Gastroesophageal sphincter (tissue), 4 donors: ENCODE measurements around the gene MRPS14. TPM values are rescaled to one million over a fixed set of nuclear protein-coding genes. Genes with fewer than 3 reads are reported as not detected.
A peak's percentile ranks its signal among the peaks of the same experiment; 100 is the strongest.

Source experiments
- ATAC-seq: fragments of 150-250 bp; one replicate; pipeline ENCODE4 v1.9.1; 2016; ENCODE audit warnings: mild to moderate bottlenecking, moderate library complexity
- H3K27ac ChIP-seq, 4 donors: fragments of 200-600 bp; sonication (generic) in 3 of 4; 1 replicate in 3 of 4; 2 replicates in 1 of 4; pipeline ENCODE4 v1.5.1; 2016 to 2019
- H3K27me3 ChIP-seq: fragments of 200-600 bp; sonication (generic); one replicate; pipeline ENCODE4 v1.5.1; 2019
- H3K36me3 ChIP-seq, 2 donors: fragments of 200-600 bp; sonication (generic); one replicate each; pipeline ENCODE4 v1.5.1; 2019; ENCODE audit warnings: control low read depth in 1 of 2
- H3K4me1 ChIP-seq, 3 donors: fragments of 200-600 bp; sonication (generic); 1 replicate in 2 of 3; 2 replicates in 1 of 3; pipeline ENCODE4 v1.5.1; 2016 to 2019; ENCODE audit warnings: control low read depth in 2 of 3
- H3K4me3 ChIP-seq, 2 donors: fragments of 200-600 bp; sonication (generic); one replicate each; pipeline ENCODE4 v1.5.1; 2019; ENCODE audit warnings: mild to moderate bottlenecking in 1 of 2, moderate library complexity in 1 of 2
- H3K9me3 ChIP-seq, 3 donors: fragments of 200-600 bp; sonication (generic); one replicate each; pipeline ENCODE4 v1.5.1; 2017 to 2019; ENCODE audit warnings: control low read depth in 2 of 3
- CTCF ChIP-seq, 4 experiments: fragments of 200-600 bp in 2 of 4; fragments of 450-650 bp in 2 of 4; sonication (generic) in 1 of 4; IDR thresholded peaks; one replicate each; pipeline ENCODE4 v1.5.1; 2017 to 2019; ENCODE audit warnings: antibody characterized with exemption in 4 of 4, mild to moderate bottlenecking in 2 of 4, moderate library complexity in 2 of 4
- EP300 ChIP-seq: sonication (generic); formaldehyde crosslinking; IDR thresholded peaks from one replicate; pipeline ENCODE4 v1.6.1; 2017; ENCODE audit warnings: antibody characterized with exemption, mild to moderate bottlenecking
- POLR2A ChIP-seq, 2 donors: fragments of 450-650 bp; IDR thresholded peaks; one replicate each; pipeline ENCODE4 v1.6.1; 2017; ENCODE audit warnings: antibody characterized with exemption in 2 of 2, mild to moderate bottlenecking in 2 of 2, moderate library complexity in 1 of 2
- POLR2AphosphoS5 ChIP-seq: sonication (generic); formaldehyde crosslinking; IDR thresholded peaks from one replicate; pipeline ENCODE4 v1.6.1; 2017; ENCODE audit warnings: antibody characterized with exemption
- whole genome bisulfite sequencing, 2 donors: methylation state at CpG; one replicate each; pipeline ENCODE4 v1.1.5; 2018; ENCODE audit warnings: low coverage in 1 of 2; 5-methylcytosine and 5-hydroxymethylcytosine counted together
- total RNA-seq, 4 donors: library from RNA; depleted of rRNA; stranded (reverse); fragments of >200 nt; gene quantifications; one replicate each; pipeline ENCODE4 v1.1.0, GENCODE V29; 2016

The MRPS14 gene
- total RNA-seq, 4 donors from 2014 or later: 25.7 to 36.6 (median 28.2) TPM

- Histone ChIP-seq H3K27ac (peak overlapping the region in 1 of 4 donors; percentile 4), H3K27me3 (no peaks in the 10 kb centered on the region), H3K9me3 (no peaks in the 10 kb centered on the region), H3K4me1 (peaks cover 0 to 32% (median 0%) of the 10 kb centered on the region in 3 donors), H3K36me3 (no peaks in the 10 kb centered on the region), H3K4me3 (no peak overlapping the region)
- WGBS, 2 donors: 0% methylated on average over 1 of the region's 1 CpG
- no peak for ATAC-seq
- TF ChIP-seq POLR2AphosphoS5 (no peak), CTCF (IDR thresholded peaks at IDR 0.05) (no peak), EP300 (no peak), POLR2A (IDR thresholded peaks at IDR 0.05) (no peak)
Observed at GRCh38 chr1:174996476-174996875, 26.7 kb downstream of the MRPS14 start.

GRCh38 chr1:174995916-174996315 lies 27.3 kb downstream of the MRPS14 start:
- Histone ChIP-seq H3K9me3 (no peaks in the 10 kb centered on the region), H3K27ac (peak overlapping the region in 1 of 4 donors; percentile 4), H3K36me3 (no peaks in the 10 kb centered on the region), H3K4me3 (no peak overlapping the region), H3K4me1 (peaks cover 0 to 27% (median 0%) of the 10 kb centered on the region in 3 donors), H3K27me3 (no peaks in the 10 kb centered on the region)
- TF ChIP-seq POLR2A (IDR thresholded peaks at IDR 0.05) (no peak), POLR2AphosphoS5 (no peak), CTCF (IDR thresholded peaks at IDR 0.05) (no peak), EP300 (no peak)
- no peak for ATAC-seq
- WGBS, 2 donors: 64% methylated on average over 1 of the region's 1 CpG; no CpG with 5 or more reads in 1 of the 2 donors

- TF ChIP-seq POLR2A (IDR thresholded peaks at IDR 0.05) (no peak), POLR2AphosphoS5 (no peak), CTCF (IDR thresholded peaks at IDR 0.05) (no peak)
- no peaks in the 10 kb centered on the region for H3K36me3 ChIP-seq
Observed at GRCh38 chr1:174995121-174995520, 28.1 kb downstream of the MRPS14 start.

GRCh38 chr1:174991473-174991872 lies 31.8 kb downstream of the MRPS14 start:
- Histone ChIP-seq H3K9me3 (no peaks in the 10 kb centered on the region), H3K4me3 (no peak overlapping the region), H3K27ac (no peak overlapping the region), H3K36me3 (peaks cover 0 to 7% of the 10 kb centered on the region in 2 donors), H3K4me1 (peaks cover 0 to 12% (median 0%) of the 10 kb centered on the region in 3 donors), H3K27me3 (no peaks in the 10 kb centered on the region)
- TF ChIP-seq POLR2A (IDR thresholded peaks at IDR 0.05) (no peak), CTCF (IDR thresholded peaks at IDR 0.05) (no peak), EP300 (no peak), POLR2AphosphoS5 (no peak)
- no peak for ATAC-seq
- 71% methylated on average over 1 of the region's 1 CpG; no CpG with 5 or more reads in 1 of the 2 donors for WGBS, 2 donors

More at GRCh38 chr1:174995121-174995520, 28.1 kb downstream of the MRPS14 start:
- no peaks in the 10 kb centered on the region for H3K9me3 ChIP-seq
- H3K4me3 ChIP-seq: no peak overlapping the region
- no peak overlapping the region for H3K27ac ChIP-seq
- WGBS, 2 donors: 69 to 73% methylated on average over 1 to 3 of the region's 3 CpGs
- peaks cover 0 to 22% (median 0%) of the 10 kb centered on the region in 3 donors for H3K4me1 ChIP-seq
- no peaks in the 10 kb centered on the region for H3K27me3 ChIP-seq
- no peak for ATAC-seq

- H3K4me3 ChIP-seq: peak overlapping the region; percentile 47 to 69
- H3K27me3 ChIP-seq: no peaks in the 10 kb centered on the region
- H3K36me3 ChIP-seq: peaks cover 0 to 7% of the 10 kb centered on the region in 2 donors
- peaks cover 0 to 6% (median 0%) of the 10 kb centered on the region in 3 donors for H3K4me1 ChIP-seq
- no peaks in the 10 kb centered on the region for H3K9me3 ChIP-seq
- no peak for TF ChIP-seq EP300
- TF ChIP-seq POLR2A (IDR thresholded peaks at IDR 0.05): no peak
- TF ChIP-seq POLR2AphosphoS5: no peak
- no peak for TF ChIP-seq CTCF (IDR thresholded peaks at IDR 0.05)
- ATAC-seq: peak; percentile 83
- peak overlapping the region; percentile 75 to 81 (median 80) for H3K27ac ChIP-seq
- 44 to 46% methylated on average over 3 to 6 of the region's 6 CpGs for WGBS, 2 donors
Observed at GRCh38 chr1:174990382-174990999, 32.7 kb downstream of the MRPS14 start.
